IMR-90 (cell line): Measurements from ENCODE around the gene RASL11B.

Source experiments
- FOS ChIP-seq: fragments of 150-350 bp; IDR thresholded peaks from 2 replicates; pipeline ENCODE4 v1.6.1; 2016; ENCODE audit warnings: low read depth, low read length
- TF ChIP-seq, protein P1 (sequence below): conservative IDR thresholded peaks from 2 replicates; pipeline ENCODE4 v1.5.1; 2012; ENCODE audit warnings: mild to moderate bottlenecking, low read depth, low read length, improper control_type of control experiment

DNA sequence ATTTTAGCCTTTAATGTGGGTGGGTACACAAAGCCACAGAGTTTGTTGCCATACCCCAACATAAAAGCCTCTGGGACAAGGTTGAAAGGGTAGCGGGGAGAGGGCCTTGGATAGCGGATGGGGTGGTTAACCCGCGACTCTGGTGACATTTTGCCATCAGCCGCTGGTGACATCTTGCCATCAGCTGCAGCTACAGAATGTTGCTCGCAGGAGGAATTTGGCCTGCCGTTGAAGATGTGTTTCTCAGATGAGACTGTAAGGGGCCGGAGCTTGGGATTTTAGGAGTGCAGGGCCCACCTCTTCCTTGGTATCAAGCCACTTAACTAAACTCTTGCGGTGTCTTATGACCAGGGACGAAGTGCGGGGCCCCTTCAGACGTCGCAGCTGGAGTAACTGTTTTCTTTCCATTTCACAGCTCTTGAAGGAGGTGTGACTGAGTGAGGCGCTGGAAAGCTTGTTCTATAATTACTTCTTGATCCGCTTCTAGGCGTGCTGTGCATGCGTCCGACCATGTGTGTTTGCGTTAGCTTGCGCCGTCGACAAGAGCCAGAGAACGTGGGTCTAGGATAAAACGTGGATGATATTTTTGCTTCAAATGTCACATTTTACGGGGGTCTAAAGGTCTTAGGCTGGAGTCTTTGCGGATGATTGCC lies 820 bp upstream of the RASL11B start:
- TF ChIP-seq FOS, result no peak
- TF ChIP-seq, protein P1, sequence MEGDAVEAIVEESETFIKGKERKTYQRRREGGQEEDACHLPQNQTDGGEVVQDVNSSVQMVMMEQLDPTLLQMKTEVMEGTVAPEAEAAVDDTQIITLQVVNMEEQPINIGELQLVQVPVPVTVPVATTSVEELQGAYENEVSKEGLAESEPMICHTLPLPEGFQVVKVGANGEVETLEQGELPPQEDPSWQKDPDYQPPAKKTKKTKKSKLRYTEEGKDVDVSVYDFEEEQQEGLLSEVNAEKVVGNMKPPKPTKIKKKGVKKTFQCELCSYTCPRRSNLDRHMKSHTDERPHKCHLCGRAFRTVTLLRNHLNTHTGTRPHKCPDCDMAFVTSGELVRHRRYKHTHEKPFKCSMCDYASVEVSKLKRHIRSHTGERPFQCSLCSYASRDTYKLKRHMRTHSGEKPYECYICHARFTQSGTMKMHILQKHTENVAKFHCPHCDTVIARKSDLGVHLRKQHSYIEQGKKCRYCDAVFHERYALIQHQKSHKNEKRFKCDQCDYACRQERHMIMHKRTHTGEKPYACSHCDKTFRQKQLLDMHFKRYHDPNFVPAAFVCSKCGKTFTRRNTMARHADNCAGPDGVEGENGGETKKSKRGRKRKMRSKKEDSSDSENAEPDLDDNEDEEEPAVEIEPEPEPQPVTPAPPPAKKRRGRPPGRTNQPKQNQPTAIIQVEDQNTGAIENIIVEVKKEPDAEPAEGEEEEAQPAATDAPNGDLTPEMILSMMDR, result no peak
